ENCODE data around the gene G3BP2.
"Not testable (repeated sequence)": the region's sequence is repeated elsewhere in the genome, so short reads cannot be mapped to it uniquely, and the experiment has no call there.

The G3BP2 gene

DNA sequence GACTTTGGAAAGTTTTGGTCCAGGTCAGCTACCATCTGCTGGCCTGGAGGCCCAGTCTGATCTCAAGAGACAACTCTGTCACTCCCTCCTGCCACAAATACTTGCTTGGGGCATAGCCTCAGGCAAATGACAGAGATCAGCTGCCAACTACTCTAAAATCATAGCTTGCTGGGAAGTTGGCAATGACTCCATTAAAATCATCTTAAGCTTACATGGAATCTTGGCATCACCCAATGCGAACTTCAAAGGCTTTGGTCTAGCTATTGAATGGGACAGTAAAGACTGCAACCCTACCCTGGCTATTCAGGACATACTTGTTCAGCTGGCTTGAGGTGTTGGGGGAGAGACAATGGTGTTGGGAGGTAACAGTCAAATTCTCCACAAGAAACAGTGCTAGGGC, 44.2 kb upstream of the G3BP2 start:
- Histone ChIP-seq H3K4me1 (ENCODE audit: insufficient read depth, low read length, poor library complexity, severe bottlenecking) (peaks cover 17% of the 10 kb centered on the region), H3F3A (ENCODE audit: low read depth) (no peaks in the 10 kb centered on the region), H3K79me2 (ENCODE audit: insufficient read depth, low read length) (peaks cover 17% of the 10 kb centered on the region; the same call in 1 of the 2 replicates), H3K9me2 (replicated peaks; ENCODE audit: low read depth, low read length) (no peaks in the 10 kb centered on the region), H2AFZ (ENCODE audit: low read length) (no peak overlapping the region), H3K9ac (ENCODE audit: low read depth, low read length, poor library complexity, severe bottlenecking) (no peak overlapping the region), H3K27me3 (ENCODE audit: insufficient read depth, low read length, poor library complexity, severe bottlenecking) (no peaks in the 10 kb centered on the region), H3K9me3 (ENCODE audit: insufficient read depth, low read depth, low read length) (no peaks in the 10 kb centered on the region), H3K4me2 (ENCODE audit: low read depth, low read length, poor library complexity, severe bottlenecking) (no peak overlapping the region), H3K36me3 (ENCODE audit: insufficient read depth, low read length) (no peaks in the 10 kb centered on the region), H4K20me1 (ENCODE audit: insufficient read depth, low read length, poor library complexity, severe bottlenecking) (no peaks in the 10 kb centered on the region), H3K4me3 (ENCODE audit: low read length, poor library complexity, severe bottlenecking) (no peak overlapping the region)
- no peak for TF ChIP-seq EZH2phosphoT487 (IDR thresholded peaks at IDR 0.05; ENCODE audit: borderline replicate concordance)
- TF ChIP-seq, protein P1, sequence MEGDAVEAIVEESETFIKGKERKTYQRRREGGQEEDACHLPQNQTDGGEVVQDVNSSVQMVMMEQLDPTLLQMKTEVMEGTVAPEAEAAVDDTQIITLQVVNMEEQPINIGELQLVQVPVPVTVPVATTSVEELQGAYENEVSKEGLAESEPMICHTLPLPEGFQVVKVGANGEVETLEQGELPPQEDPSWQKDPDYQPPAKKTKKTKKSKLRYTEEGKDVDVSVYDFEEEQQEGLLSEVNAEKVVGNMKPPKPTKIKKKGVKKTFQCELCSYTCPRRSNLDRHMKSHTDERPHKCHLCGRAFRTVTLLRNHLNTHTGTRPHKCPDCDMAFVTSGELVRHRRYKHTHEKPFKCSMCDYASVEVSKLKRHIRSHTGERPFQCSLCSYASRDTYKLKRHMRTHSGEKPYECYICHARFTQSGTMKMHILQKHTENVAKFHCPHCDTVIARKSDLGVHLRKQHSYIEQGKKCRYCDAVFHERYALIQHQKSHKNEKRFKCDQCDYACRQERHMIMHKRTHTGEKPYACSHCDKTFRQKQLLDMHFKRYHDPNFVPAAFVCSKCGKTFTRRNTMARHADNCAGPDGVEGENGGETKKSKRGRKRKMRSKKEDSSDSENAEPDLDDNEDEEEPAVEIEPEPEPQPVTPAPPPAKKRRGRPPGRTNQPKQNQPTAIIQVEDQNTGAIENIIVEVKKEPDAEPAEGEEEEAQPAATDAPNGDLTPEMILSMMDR (conservative IDR thresholded peaks at IDR 0.05; ENCODE audit: low read length), result no peak

DNA sequence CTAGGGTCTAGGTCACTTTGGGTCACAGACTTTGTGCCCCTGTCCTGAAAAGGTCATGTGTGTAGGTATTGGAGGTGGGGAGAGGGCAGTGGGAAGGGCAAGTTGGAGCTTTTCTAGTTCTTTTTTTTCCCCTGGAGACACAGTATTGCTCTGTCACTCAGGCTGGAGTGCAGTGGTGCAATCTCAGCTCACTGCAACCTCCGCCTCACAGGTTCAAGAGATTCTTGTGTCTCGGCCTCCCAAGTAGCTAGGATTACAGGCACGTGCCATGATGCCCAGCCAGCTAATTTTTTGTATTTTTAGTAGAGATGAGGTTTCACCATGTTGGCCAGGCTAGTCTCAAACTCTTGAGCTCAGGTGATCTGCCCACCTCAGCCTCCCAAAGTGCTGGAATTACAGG, 42.8 kb upstream of the G3BP2 start:
- H3F3A ChIP-seq (ENCODE audit: low read depth); H2AFZ ChIP-seq (ENCODE audit: low read length); H3K4me3 ChIP-seq (ENCODE audit: low read length, poor library complexity, severe bottlenecking); H3K79me2 ChIP-seq (ENCODE audit: insufficient read depth, low read length); H3K4me1 ChIP-seq (ENCODE audit: insufficient read depth, low read length, poor library complexity, severe bottlenecking); H3K9me2 ChIP-seq (replicated peaks; ENCODE audit: low read depth, low read length); H3K27me3 ChIP-seq (ENCODE audit: insufficient read depth, low read length, poor library complexity, severe bottlenecking); H3K9ac ChIP-seq (ENCODE audit: low read depth, low read length, poor library complexity, severe bottlenecking); H3K36me3 ChIP-seq (ENCODE audit: insufficient read depth, low read length); H3K9me3 ChIP-seq (ENCODE audit: insufficient read depth, low read depth, low read length); H4K20me1 ChIP-seq (ENCODE audit: insufficient read depth, low read length, poor library complexity, severe bottlenecking); H3K4me2 ChIP-seq (ENCODE audit: low read depth, low read length, poor library complexity, severe bottlenecking): not testable (repeated sequence)

DNA sequence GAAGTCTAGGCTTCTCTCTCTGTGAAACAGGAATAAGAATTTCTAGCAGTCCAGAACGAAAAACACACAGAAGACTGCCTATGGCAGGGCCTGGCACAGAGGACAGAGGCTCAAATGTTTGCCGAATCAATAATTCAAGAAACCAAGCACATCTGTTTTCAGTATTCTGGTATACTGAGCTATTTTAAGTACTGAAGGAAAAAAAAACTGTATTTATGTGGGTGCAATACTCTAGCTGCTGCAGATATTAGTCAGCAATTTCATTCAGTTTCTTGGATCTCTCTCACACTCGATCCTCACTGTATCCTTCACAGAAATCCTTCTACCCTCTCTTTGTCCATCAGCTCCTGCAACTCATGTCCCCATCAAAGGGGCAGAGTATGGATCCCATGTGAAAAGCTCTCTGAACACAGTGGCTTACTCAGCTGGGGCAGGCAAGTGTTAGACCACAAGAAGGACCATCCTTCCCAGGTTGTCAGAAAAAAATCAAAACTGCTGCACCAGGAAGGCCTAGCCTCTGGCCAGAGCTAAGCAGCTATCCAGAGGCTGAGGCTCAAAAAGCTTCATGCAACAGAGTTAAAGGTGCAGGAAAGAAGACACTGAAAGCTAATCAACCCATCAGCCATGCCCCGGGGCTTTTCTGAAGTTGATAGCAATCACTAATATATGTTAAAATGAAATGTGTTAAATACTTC, 42.0 kb upstream of the G3BP2 start:
- H2AFZ ChIP-seq (ENCODE audit: low read length), result no peak overlapping the region
- no peaks in the 10 kb centered on the region for H4K20me1 ChIP-seq (ENCODE audit: insufficient read depth, low read length, poor library complexity, severe bottlenecking)
- no peak overlapping the region for H3K4me2 ChIP-seq (ENCODE audit: low read depth, low read length, poor library complexity, severe bottlenecking)
- H3K27me3 ChIP-seq (ENCODE audit: insufficient read depth, low read length, poor library complexity, severe bottlenecking), result no peaks in the 10 kb centered on the region
- TF ChIP-seq, protein P1 (conservative IDR thresholded peaks at IDR 0.05; ENCODE audit: low read length), result no peak
- TF ChIP-seq EZH2phosphoT487 (IDR thresholded peaks at IDR 0.05; ENCODE audit: borderline replicate concordance), result no peak
- no peak overlapping the region for H3K9ac ChIP-seq (ENCODE audit: low read depth, low read length, poor library complexity, severe bottlenecking)
- no peak overlapping the region for H3K4me3 ChIP-seq (ENCODE audit: low read length, poor library complexity, severe bottlenecking)
- H3K9me2 ChIP-seq (replicated peaks; ENCODE audit: low read depth, low read length), result no peaks in the 10 kb centered on the region
- no peaks in the 10 kb centered on the region for H3K9me3 ChIP-seq (ENCODE audit: insufficient read depth, low read depth, low read length)
- no peaks in the 10 kb centered on the region for H3K36me3 ChIP-seq (ENCODE audit: insufficient read depth, low read length)
- H3F3A ChIP-seq (ENCODE audit: low read depth), result no peaks in the 10 kb centered on the region
- H3K4me1 ChIP-seq (ENCODE audit: insufficient read depth, low read length, poor library complexity, severe bottlenecking), result peaks cover 9% of the 10 kb centered on the region
- peaks cover 4% of the 10 kb centered on the region; the same call in 1 of the 2 replicates for H3K79me2 ChIP-seq (ENCODE audit: insufficient read depth, low read length)

DNA sequence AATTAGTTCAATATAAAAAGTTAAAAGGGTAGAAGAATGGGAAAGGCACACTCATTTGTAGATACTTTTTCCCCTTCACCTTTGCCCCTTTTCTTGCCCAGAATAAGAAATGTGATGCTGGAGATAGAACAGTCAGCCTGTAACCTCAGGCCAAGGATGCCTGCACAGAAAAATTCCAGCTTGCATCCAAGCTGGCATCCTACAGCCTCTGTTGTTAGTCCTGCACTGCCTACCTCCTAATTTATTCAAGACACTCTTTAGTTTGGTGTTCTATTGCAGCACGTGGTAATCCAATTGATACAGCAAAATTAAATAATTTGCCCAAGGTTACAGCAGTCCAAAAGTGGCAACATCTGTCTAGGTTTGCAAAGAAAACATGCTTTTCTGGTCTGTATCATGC, 41.5 kb upstream of the G3BP2 start:
- no peaks in the 10 kb centered on the region for H3K36me3 ChIP-seq (ENCODE audit: insufficient read depth, low read length)
- H3K79me2 ChIP-seq (ENCODE audit: insufficient read depth, low read length), result peaks cover 4% of the 10 kb centered on the region; the same call in 1 of the 2 replicates
- no peak overlapping the region for H3K4me3 ChIP-seq (ENCODE audit: low read length, poor library complexity, severe bottlenecking)
- no peaks in the 10 kb centered on the region for H4K20me1 ChIP-seq (ENCODE audit: insufficient read depth, low read length, poor library complexity, severe bottlenecking)
- TF ChIP-seq, protein P1 (conservative IDR thresholded peaks at IDR 0.05; ENCODE audit: low read length), result no peak
- no peak for TF ChIP-seq EZH2phosphoT487 (IDR thresholded peaks at IDR 0.05; ENCODE audit: borderline replicate concordance)
- H3K27me3 ChIP-seq (ENCODE audit: insufficient read depth, low read length, poor library complexity, severe bottlenecking), result no peaks in the 10 kb centered on the region
- no peaks in the 10 kb centered on the region for H3K9me2 ChIP-seq (replicated peaks; ENCODE audit: low read depth, low read length)
- H3K4me2 ChIP-seq (ENCODE audit: low read depth, low read length, poor library complexity, severe bottlenecking), result no peak overlapping the region
- no peaks in the 10 kb centered on the region for H3F3A ChIP-seq (ENCODE audit: low read depth)
- no peak overlapping the region for H2AFZ ChIP-seq (ENCODE audit: low read length)
- H3K9me3 ChIP-seq (ENCODE audit: insufficient read depth, low read depth, low read length), result no peaks in the 10 kb centered on the region
- H3K4me1 ChIP-seq (ENCODE audit: insufficient read depth, low read length, poor library complexity, severe bottlenecking), result peaks cover 9% of the 10 kb centered on the region
- H3K9ac ChIP-seq (ENCODE audit: low read depth, low read length, poor library complexity, severe bottlenecking), result no peak overlapping the region
